IMR-90 (cell line): ENCODE data around the gene LIN9. TPM values are rescaled to one million over a fixed set of nuclear protein-coding genes. Genes with fewer than 3 reads are reported as not detected.

Experiments
- ATAC-seq: fragments of 200-7000 bp; cut with Tn5 transposase; 2 replicates; pipeline ENCODE4 v1.9.1; 2020; ENCODE audit warnings: low read depth, mild to moderate bottlenecking, moderate library complexity
- BruUV-seq: library from RNA; stranded (reverse); fragments of 400-500 nt; replicated peaks from 2 replicates; lab custom pipeline; 2021; lab: Mats Ljungman, UMichigan
- CTCF ChIA-PET: fragments of 300-600 bp; formaldehyde crosslinking; extraction: SDS; loops from one replicate; lab custom pipeline; 2021; ENCODE audit warnings: antibody characterized with exemption; lab: Yijun Ruan, JAX
- POLR2A ChIA-PET: fragments of 300-600 bp; sonication (Branson Sonifier 250); formaldehyde crosslinking; loops from one replicate; lab custom pipeline; 2022; ENCODE audit warnings: antibody characterized with exemption; ENCODE audit not compliant: unreplicated experiment; lab: Charles Lee
- DNase-seq: peaks from one replicate; pipeline ENCODE4 v3.0.0; 2013
- H2AFZ ChIP-seq: replicated peaks from 2 replicates; pipeline ENCODE3; 2013; ENCODE audit warnings: low read length, mild to moderate bottlenecking; ENCODE audit not compliant: poor library complexity
- H2AK5ac ChIP-seq: 2 replicates; pipeline ENCODE4 v1.6.1; 2013; ENCODE audit warnings: low read depth, low read length, inconsistent platforms
- H2AK9ac ChIP-seq: replicated peaks from 2 replicates; pipeline ENCODE3; 2013; ENCODE audit warnings: mild to moderate bottlenecking, low read depth, low read length, moderate library complexity; ENCODE audit not compliant: poor library complexity
- H2BK120ac ChIP-seq: 2 replicates; pipeline ENCODE4 v1.6.1; 2013; ENCODE audit warnings: low read depth, low read length, inconsistent platforms
- H2BK15ac ChIP-seq: 3 replicates; pipeline ENCODE4 v1.6.1; 2013; ENCODE audit warnings: low read depth, low read length, inconsistent platforms
- H2BK20ac ChIP-seq: 2 replicates; pipeline ENCODE4 v1.6.1; 2013; ENCODE audit warnings: low read depth, mild to moderate bottlenecking, inconsistent platforms, low read length, moderate library complexity
- H2BK5ac ChIP-seq: 2 replicates; pipeline ENCODE4 v1.6.1; 2013; ENCODE audit warnings: mild to moderate bottlenecking, low read depth, low read length, inconsistent platforms; ENCODE audit not compliant: poor library complexity, severe bottlenecking
- H3K14ac ChIP-seq: replicated peaks from 2 replicates; pipeline ENCODE4 v1.6.1; 2013; ENCODE audit warnings: low read depth, low read length, inconsistent platforms
- H3K18ac ChIP-seq: 2 replicates; pipeline ENCODE4 v1.6.1; 2013; ENCODE audit warnings: low read depth, low read length, control low read depth
- H3K23ac ChIP-seq: 2 replicates; pipeline ENCODE4 v1.6.1; 2013; ENCODE audit warnings: low read depth, low read length, inconsistent platforms
- H3K27ac ChIP-seq: 2 replicates; pipeline ENCODE4 v1.5.1; 2013; ENCODE audit warnings: mild to moderate bottlenecking, control low read depth, low read length; ENCODE audit not compliant: insufficient read depth
- H3K27me3 ChIP-seq: 2 replicates; pipeline ENCODE4 v1.6.1; 2013; ENCODE audit warnings: low read length; ENCODE audit not compliant: control insufficient read depth, insufficient read depth
- H3K36me3 ChIP-seq: 2 replicates; pipeline ENCODE4 v1.6.1; 2013; ENCODE audit warnings: low read length, mixed read lengths; ENCODE audit not compliant: control insufficient read depth, insufficient read depth
- H3K4ac ChIP-seq: 2 replicates; pipeline ENCODE4 v1.6.1; 2013; ENCODE audit warnings: low read depth, low read length, inconsistent platforms
- H3K4me1 ChIP-seq: 2 replicates; pipeline ENCODE4 v1.6.1; 2013; ENCODE audit warnings: low read length, mixed read lengths; ENCODE audit not compliant: control insufficient read depth, insufficient read depth
- H3K4me2 ChIP-seq: 2 replicates; pipeline ENCODE4 v1.6.1; 2013; ENCODE audit warnings: low read depth, mild to moderate bottlenecking, control low read depth, low read length, moderate library complexity
- H3K4me3 ChIP-seq: 2 replicates; pipeline ENCODE4 v1.5.1; 2013; ENCODE audit warnings: low read depth, mild to moderate bottlenecking, control low read depth, low read length, moderate library complexity; ENCODE audit not compliant: insufficient read depth
- H3K56ac ChIP-seq: 2 replicates; pipeline ENCODE4 v1.6.1; 2013; ENCODE audit warnings: low read length, inconsistent platforms; ENCODE audit not compliant: insufficient read depth; ENCODE audit errors: extremely low read depth
- H3K79me1 ChIP-seq, 2 experiments: 2 replicates each; pipeline ENCODE4 v1.6.1; 2013; ENCODE audit warnings: low read length in 2 of 2, inconsistent platforms in 1 of 2, low read depth in 1 of 2
- H3K9ac ChIP-seq: 2 replicates; pipeline ENCODE4 v1.6.1; 2013; ENCODE audit warnings: low read depth, low read length, control low read depth
- H3K9me1 ChIP-seq: 2 replicates; pipeline ENCODE4 v1.6.1; 2013; ENCODE audit warnings: low read length, inconsistent platforms; ENCODE audit not compliant: insufficient read depth
- H3K9me3 ChIP-seq: 2 replicates; pipeline ENCODE4 v1.6.1; 2013; ENCODE audit warnings: low read length; ENCODE audit not compliant: control insufficient read depth, insufficient read depth
- H4K20me1 ChIP-seq: 2 replicates; pipeline ENCODE4 v1.6.1; 2013; ENCODE audit warnings: low read length, inconsistent platforms; ENCODE audit not compliant: insufficient read depth
- H4K5ac ChIP-seq: 2 replicates; pipeline ENCODE4 v1.6.1; 2013; ENCODE audit warnings: mild to moderate bottlenecking, low read depth, low read length, control low read depth
- H4K8ac ChIP-seq, 2 experiments: 2 replicates each; pipeline ENCODE4 v1.6.1; 2013; ENCODE audit warnings: low read depth in 2 of 2, low read length in 2 of 2, control low read depth in 1 of 2, inconsistent platforms in 1 of 2
- H4K91ac ChIP-seq: 2 replicates; pipeline ENCODE4 v1.6.1; 2013; ENCODE audit warnings: low read depth, low read length, inconsistent platforms; ENCODE audit not compliant: insufficient read depth
- MXI1 ChIP-seq: IDR thresholded peaks from 2 replicates; pipeline ENCODE4 v1.6.1; 2012; ENCODE audit warnings: low read depth, mild to moderate bottlenecking, low read length, moderate library complexity, borderline replicate concordance
- RCOR1 ChIP-seq: IDR thresholded peaks from 2 replicates; pipeline ENCODE4 v1.6.1; 2012; ENCODE audit warnings: mild to moderate bottlenecking, low read length, improper control_type of control experiment; ENCODE audit not compliant: insufficient replicate concordance
- RFX5 ChIP-seq: IDR thresholded peaks from 2 replicates; pipeline ENCODE4 v1.8.0; 2012; ENCODE audit warnings: low read depth, mild to moderate bottlenecking, low read length, moderate library complexity
- WGBS, 2 experiments: methylation state at CpG; one replicate each; pipeline versions ENCODE4 v1.1.5 to v1.1.7; 2013; ENCODE audit warnings: missing lambda C conversion rate in 2 of 2; ENCODE audit not compliant: insufficient read length in 1 of 2; ENCODE audit errors: extremely low coverage in 2 of 2; 5-methylcytosine and 5-hydroxymethylcytosine counted together
- dilution Hi-C: fragments of 300-500 bp; cut with HindIII; formaldehyde crosslinking; loops from one replicate; pipeline ENCODE4 v1.14.3; 2018; ENCODE audit warnings: low sequenced_read_pairs; ENCODE audit not compliant: unreplicated experiment
- in situ Hi-C: fragments of 300-500 bp; cut with MboI; formaldehyde crosslinking; loops from 3 replicates; pipeline ENCODE4 v1.14.3; 2019; ENCODE audit warnings: low sequenced_read_pairs, inconsistent platforms, mixed read lengths
- intact Hi-C: fragments of 100-400 bp; cut with micrococcal nuclease; formaldehyde crosslinking; loops from 2 replicates; pipeline ENCODE4 v1.10.0; 2022
- polyA plus RNA-seq, 3 experiments: library from polyadenylated mRNA; depleted of rRNA; stranded (reverse); fragments of >200 nt; gene quantifications; 2 replicates each; pipeline ENCODE4 v1.2.3, GENCODE V29; 2012; ENCODE audit warnings: low replicate concordance in 1 of 3
- total RNA-seq: library from RNA; depleted of rRNA; stranded (reverse); fragments of >200 nt; gene quantifications from 2 replicates; pipeline ENCODE4 v1.2.3, GENCODE V29; 2012

Gene LIN9
- total and polyA plus RNA-seq, 2 of the 4 experiments (the other 2 are of a cell fraction): 2.3 to 3.9 TPM

GRCh38 chr1:226279498-226279897, 29.5 kb downstream of the LIN9 start:
- no peaks in the 10 kb centered on the region for H3K9me3 ChIP-seq
- no peak overlapping the region for H3K27ac ChIP-seq
- no peak overlapping the region for H2AK5ac ChIP-seq
- no peaks in the 10 kb centered on the region for H3K9me1 ChIP-seq
- H3K4me2 ChIP-seq: no peak overlapping the region
- H3K4me1 ChIP-seq: no peaks in the 10 kb centered on the region
- no peaks in the 10 kb centered on the region for H3K36me3 ChIP-seq
- no TSS peak for BruUV-seq
- H4K5ac ChIP-seq: no peak overlapping the region
- H3K14ac ChIP-seq: no peak overlapping the region
- no peak overlapping the region for H3K4ac ChIP-seq
- no peak overlapping the region for H2BK20ac ChIP-seq
- ATAC-seq (no peak), DNase-seq (no peak)
- WGBS, 2 experiments: no CpG with 5 or more reads among the region's 5 CpGs
- no peaks in the 10 kb centered on the region for H3K27me3 ChIP-seq
- H2BK120ac ChIP-seq: no peak overlapping the region
- no peak for TF ChIP-seq MXI1
- no peak for TF ChIP-seq RFX5
- no peak for TF ChIP-seq RCOR1
- POLR2A ChIA-PET: no interaction called here
- H4K20me1 ChIP-seq: no peaks in the 10 kb centered on the region
- no peak overlapping the region for H2AK9ac ChIP-seq
- H3K18ac ChIP-seq: no peak overlapping the region
- H3K79me1 ChIP-seq: no peaks in the 10 kb centered on the region
- dilution Hi-C loops (no loop called here), in situ Hi-C loops (no loop called here), intact Hi-C loops (no loop called here)
- no peak overlapping the region for H2BK5ac ChIP-seq
- no peak overlapping the region for H2AFZ ChIP-seq
- H4K91ac ChIP-seq: no peak overlapping the region
- H3K9ac ChIP-seq: no peak overlapping the region
- no peak overlapping the region for H3K23ac ChIP-seq
- H3K4me3 ChIP-seq: no peak overlapping the region
- no peak overlapping the region for H2BK15ac ChIP-seq
- no peak overlapping the region for H4K8ac ChIP-seq
- no peak overlapping the region for H3K56ac ChIP-seq
- CTCF ChIA-PET: interaction anchor here (0.6 to 0.7 kb wide), 2 partner anchors 30 to 758 kb away, joined by 4 to 8 read pairs; partner anchors contain the start of gene LIN9
